K562 (cell line): ENCODE results near the gene VARS1. TPM values are rescaled to one million over a fixed set of nuclear protein-coding genes. Genes with fewer than 3 reads are reported as not detected.

ENCODE experiments used
- ADNP ChIP-seq: fragments of 200-800 bp; sonication (Bioruptor generic); IDR thresholded peaks from 2 replicates; pipeline ENCODE4 v1.6.1; 2016; ENCODE audit warnings: missing genetic modification characterization, missing compliant biosample characterization
- CBX8 ChIP-seq: fragments of 200-600 bp; sonication (generic); IDR thresholded peaks from 2 replicates; pipeline ENCODE4 v1.6.1; 2012; ENCODE audit warnings: borderline replicate concordance, mixed run types, low read depth, mild to moderate bottlenecking, moderate library complexity, mixed read lengths, low read length, control low read depth, inconsistent platforms; ENCODE audit not compliant: poor library complexity, severe bottlenecking; ENCODE audit errors: extremely low read depth
- EHMT2 ChIP-seq: fragments of 450-650 bp; IDR thresholded peaks from 2 replicates; pipeline ENCODE4 v1.6.1; 2018; ENCODE audit warnings: antibody characterized with exemption
- ELF2 ChIP-seq: fragments of 250-450 bp; sonication (Bioruptor Pico); IDR thresholded peaks from 2 replicates; pipeline ENCODE4 v1.5.0; 2021; ENCODE audit warnings: mild to moderate bottlenecking
- EWSR1 ChIP-seq: fragments of 450-650 bp; IDR thresholded peaks from 2 replicates; pipeline ENCODE4 v1.6.1; 2018; ENCODE audit warnings: borderline replicate concordance, mild to moderate bottlenecking, low read depth, moderate library complexity; ENCODE audit not compliant: partially characterized antibody
- FOXA3 ChIP-seq, 2 experiments: fragments of 450-650 bp in 1 of 2; sonication (generic) in 1 of 2; formaldehyde crosslinking; IDR thresholded peaks in 1 of 2; conservative IDR thresholded peaks in 1 of 2; 2 replicates each; pipeline versions ENCODE4 v1.4.0 to v1.8.0; 2020 to 2022; ENCODE audit warnings: mild to moderate bottlenecking in 2 of 2, missing genetic modification reagents in 1 of 2
- FOXP1 ChIP-seq: sonication (generic); formaldehyde crosslinking; IDR thresholded peaks from 2 replicates; pipeline ENCODE4 v1.8.0; 2022; ENCODE audit warnings: mild to moderate bottlenecking, missing genetic modification reagents
- KAT7 ChIP-seq: sonication (generic); formaldehyde crosslinking; IDR thresholded peaks from 2 replicates; pipeline ENCODE4 v1.8.0; 2022; ENCODE audit warnings: missing genetic modification reagents, mild to moderate bottlenecking, borderline replicate concordance
- MAFG ChIP-seq: fragments of 450-650 bp; conservative IDR thresholded peaks from 2 replicates; pipeline ENCODE4 v1.6.1; 2016; ENCODE audit warnings: missing genetic modification characterization, missing compliant biosample characterization
- MECOM ChIP-seq: fragments of 250-450 bp; sonication (Bioruptor Pico); IDR thresholded peaks from 2 replicates; pipeline ENCODE4 v1.8.0; 2022; ENCODE audit warnings: inconsistent platforms
- MTA3 ChIP-seq: fragments of 450-650 bp; formaldehyde crosslinking; IDR thresholded peaks from 2 replicates; pipeline ENCODE4 v1.6.1; 2017; ENCODE audit warnings: mild to moderate bottlenecking, borderline replicate concordance
- NFIC ChIP-seq: fragments of 450-650 bp; IDR thresholded peaks from 2 replicates; pipeline ENCODE4 v1.6.1; 2017; ENCODE audit warnings: mild to moderate bottlenecking, inconsistent platforms
- RBM17 ChIP-seq: fragments of 200-400 bp; formaldehyde crosslinking; IDR thresholded peaks from 2 replicates; pipeline ENCODE4 v1.6.1; 2017; ENCODE audit warnings: low read depth, mild to moderate bottlenecking, low read length, borderline replicate concordance
- RNF2 ChIP-seq: sonication (generic); IDR thresholded peaks from 2 replicates; pipeline ENCODE4 v1.6.1; 2016
- SMAD2 ChIP-seq: fragments of 150-350 bp; IDR thresholded peaks from 2 replicates; pipeline ENCODE4 v1.6.1; 2014; ENCODE audit warnings: low read depth, mild to moderate bottlenecking, low read length
- SRSF7 ChIP-seq: fragments of 200-400 bp; formaldehyde crosslinking; optimal IDR thresholded peaks from 2 replicates; pipeline ENCODE3; 2017; ENCODE audit warnings: mild to moderate bottlenecking, low read depth, low read length
- TAF7 ChIP-seq: fragments of 450-650 bp; IDR thresholded peaks from 2 replicates; pipeline ENCODE4 v1.6.1; 2016; ENCODE audit warnings: missing genetic modification characterization, missing compliant biosample characterization
- XRCC3 ChIP-seq: fragments of 450-650 bp; IDR thresholded peaks from 2 replicates; pipeline ENCODE4 v1.6.1; 2017; ENCODE audit warnings: mild to moderate bottlenecking, moderate library complexity
- ZKSCAN1 ChIP-seq: fragments of 150-350 bp; IDR thresholded peaks from 2 replicates; pipeline ENCODE4 v1.6.1; 2016; ENCODE audit warnings: low read depth, low read length
- ZNF133 ChIP-seq: fragments of 250-450 bp; sonication (Bioruptor Pico); IDR thresholded peaks from 2 replicates; pipeline ENCODE4 v1.4.0; 2020; ENCODE audit warnings: mild to moderate bottlenecking
- ZNF311 ChIP-seq: fragments of 250-450 bp; sonication (Bioruptor Pico); IDR thresholded peaks from 2 replicates; pipeline ENCODE4 v1.4.0; 2020; ENCODE audit warnings: mild to moderate bottlenecking, moderate library complexity
- ZNF354B ChIP-seq: fragments of 250-450 bp; sonication (Bioruptor Pico); IDR thresholded peaks from 2 replicates; pipeline ENCODE4 v1.4.0; 2020
- ZNF444 ChIP-seq: fragments of 250-450 bp; sonication (Bioruptor Pico); IDR thresholded peaks from 2 replicates; pipeline ENCODE4 v1.4.0; 2020; ENCODE audit warnings: mild to moderate bottlenecking, moderate library complexity
- ZNF449 ChIP-seq: fragments of 250-450 bp; sonication (Bioruptor Pico); IDR thresholded peaks from 2 replicates; pipeline ENCODE4 v1.8.0; 2022; ENCODE audit warnings: moderate library complexity, mild to moderate bottlenecking, inconsistent platforms
- ZNF830 ChIP-seq: fragments of 250-450 bp; sonication (Bioruptor Pico); IDR thresholded peaks from 2 replicates; pipeline ENCODE4 v1.5.0; 2021; ENCODE audit warnings: mild to moderate bottlenecking
- polyA plus RNA-seq, 8 experiments: library from polyadenylated mRNA; depleted of rRNA in 4 of 8; stranded (reverse) in 5 of 8; unstranded in 3 of 8; fragments of >200 nt; fragmentation: Nextera tagmentation in 2 of 8; fragmentation: Illumina TruSeq in 1 of 8; extraction: Ambion mirVana in 2 of 8; extraction: Trizol in 1 of 8; gene quantifications; 2 replicates each; pipeline versions ENCODE4 v1.2.1 to v1.2.3, GENCODE V29; 2011 to 2014; ENCODE audit warnings: inconsistent platforms in 1 of 8, missing spikeins in 1 of 8
- total RNA-seq, 7 experiments: library from RNA; depleted of rRNA in 6 of 7; stranded (reverse); fragments of >200 nt in 6 of 7; fragmentation: Illumina TruSeq in 2 of 7; extraction: Trizol in 2 of 7; gene quantifications; 2 replicates each; pipeline versions ENCODE4 v1.2.1 to v1.2.3, GENCODE V29; 2011 to 2021; ENCODE audit warnings: low replicate concordance in 1 of 7
- TF ChIP-seq, protein P1 (sequence below): fragments of 450-650 bp; formaldehyde crosslinking; IDR thresholded peaks from 2 replicates; pipeline ENCODE4 v1.4.0; 2022; ENCODE audit warnings: missing genetic modification characterization
- TF ChIP-seq, protein P2 (sequence below): sonication (generic); formaldehyde crosslinking; IDR thresholded peaks from 2 replicates; pipeline ENCODE4 v1.5.0; 2020; ENCODE audit warnings: missing genetic modification reagents

VARS1 gene
- total and polyA plus RNA-seq, 9 of the 15 experiments (the other 6 are each of a cell fraction or from before 2014, with no cell fraction given): 2.9 to 488 (median 130) TPM

DNA sequence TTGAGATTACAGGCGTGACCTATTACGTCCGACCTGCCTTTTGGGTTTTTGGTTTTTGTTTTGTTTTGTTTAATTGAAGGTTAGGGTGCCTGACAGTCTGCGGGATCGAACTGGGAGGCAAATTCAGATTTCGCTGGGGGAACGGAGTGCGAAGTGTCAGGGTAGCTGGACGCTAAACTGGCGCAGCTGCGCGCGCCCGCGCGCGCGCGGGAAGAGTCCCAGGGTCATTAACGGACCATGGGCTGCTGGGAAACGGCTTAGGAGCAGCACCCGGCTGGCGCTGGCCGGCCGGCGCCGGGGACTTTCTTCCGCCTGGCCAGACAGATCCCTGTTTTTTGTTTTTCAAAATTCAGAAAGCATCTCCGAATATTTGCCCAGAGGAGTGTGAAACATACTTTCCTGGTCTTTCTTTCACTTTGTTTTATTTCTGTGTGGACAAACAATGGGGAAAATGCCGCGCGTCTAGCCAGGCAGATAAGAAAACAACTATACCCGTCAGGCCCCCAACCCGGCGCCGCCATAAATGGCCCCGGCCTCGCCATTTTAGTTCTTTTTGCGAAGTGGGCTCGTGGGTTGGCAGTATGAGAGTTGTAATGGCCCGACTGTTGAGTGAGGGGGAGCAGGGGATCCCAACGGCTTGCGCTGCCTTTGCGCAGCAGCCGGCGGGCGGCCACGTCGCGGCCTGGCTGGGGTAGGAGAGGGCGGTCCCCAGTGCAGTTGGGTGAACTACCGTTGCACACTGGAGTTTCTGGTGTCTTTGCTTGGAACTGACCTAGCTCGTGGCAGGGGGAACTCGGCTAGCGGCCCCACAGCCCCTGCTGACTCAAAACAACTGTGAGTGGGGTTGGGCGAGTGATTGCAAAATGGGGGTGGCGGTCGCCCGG, 39.1 kb upstream of the VARS1 start (continued):
- TF ChIP-seq MTA3: peak; percentile 99
- peak; percentile 66; the same call in 1 of the 2 replicates for TF ChIP-seq ZNF133
- peak; percentile 61 for TF ChIP-seq EHMT2
- no peak for TF ChIP-seq MAFG (tag)
- no peak for TF ChIP-seq ZNF354B (CRISPR knock-in tag)
- TF ChIP-seq SMAD2: no peak
- TF ChIP-seq NFIC: no peak
- peak; percentile 100 for TF ChIP-seq KAT7 (CRISPR knock-in tag)
- TF ChIP-seq ELF2 (CRISPR knock-in tag): peak; percentile 79; the same call in 1 of the 2 replicates
- TF ChIP-seq, protein P1, sequence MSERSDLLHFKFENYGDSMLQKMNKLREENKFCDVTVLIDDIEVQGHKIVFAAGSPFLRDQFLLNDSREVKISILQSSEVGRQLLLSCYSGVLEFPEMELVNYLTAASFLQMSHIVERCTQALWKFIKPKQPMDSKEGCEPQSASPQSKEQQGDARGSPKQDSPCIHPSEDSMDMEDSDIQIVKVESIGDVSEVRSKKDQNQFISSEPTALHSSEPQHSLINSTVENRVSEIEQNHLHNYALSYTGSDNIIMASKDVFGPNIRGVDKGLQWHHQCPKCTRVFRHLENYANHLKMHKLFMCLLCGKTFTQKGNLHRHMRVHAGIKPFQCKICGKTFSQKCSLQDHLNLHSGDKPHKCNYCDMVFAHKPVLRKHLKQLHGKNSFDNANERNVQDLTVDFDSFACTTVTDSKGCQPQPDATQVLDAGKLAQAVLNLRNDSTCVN (CRISPR knock-in tag): peak; percentile 97
- TF ChIP-seq XRCC3: no peak
- peak; percentile 75 for TF ChIP-seq MECOM (CRISPR knock-in tag)
- TF ChIP-seq ZNF311 (CRISPR knock-in tag): peak; percentile 82; the same call in 1 of the 2 replicates
- TF ChIP-seq SRSF7: no peak
- TF ChIP-seq ZNF449 (CRISPR knock-in tag): peak; percentile 81; the same call in 1 of the 2 replicates
- no peak for TF ChIP-seq RBM17
- peak; percentile 73 for TF ChIP-seq ZNF444 (CRISPR knock-in tag)
- TF ChIP-seq FOXA3 (CRISPR knock-in tag; conservative IDR thresholded peaks at IDR 0.05 in 1 of 2, IDR thresholded peaks at IDR 0.05 in 1 of 2): peak; percentile 31 to 54; a peak in 2 of 4 replicates
- peak; percentile 96 for TF ChIP-seq ZNF830 (CRISPR knock-in tag)
- TF ChIP-seq EWSR1: no peak
- no peak for TF ChIP-seq ADNP (tag)
- peak; percentile 69 for TF ChIP-seq FOXP1
- peak; percentile 77; the same call in 1 of the 2 replicates for TF ChIP-seq RNF2
- TF ChIP-seq ZKSCAN1: peak; percentile 23; the same call in 1 of the 2 replicates
- TF ChIP-seq, protein P2, sequence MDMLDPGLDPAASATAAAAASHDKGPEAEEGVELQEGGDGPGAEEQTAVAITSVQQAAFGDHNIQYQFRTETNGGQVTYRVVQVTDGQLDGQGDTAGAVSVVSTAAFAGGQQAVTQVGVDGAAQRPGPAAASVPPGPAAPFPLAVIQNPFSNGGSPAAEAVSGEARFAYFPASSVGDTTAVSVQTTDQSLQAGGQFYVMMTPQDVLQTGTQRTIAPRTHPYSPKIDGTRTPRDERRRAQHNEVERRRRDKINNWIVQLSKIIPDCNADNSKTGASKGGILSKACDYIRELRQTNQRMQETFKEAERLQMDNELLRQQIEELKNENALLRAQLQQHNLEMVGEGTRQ: no peak
- TF ChIP-seq TAF7 (tag): peak; percentile 99
- TF ChIP-seq CBX8: no peak
